Measurements from ENCODE around the gene GNG14. TPM values are rescaled to one million over a fixed set of nuclear protein-coding genes. Genes with fewer than 3 reads are reported as not detected.
A peak's percentile ranks its signal among the peaks of the same experiment; 100 is the strongest.

Gene GNG14
- total and polyA plus RNA-seq, 10 of the 15 experiments (the other 5 are each of a cell fraction or from before 2014, with no cell fraction given), result not detected

DNA sequence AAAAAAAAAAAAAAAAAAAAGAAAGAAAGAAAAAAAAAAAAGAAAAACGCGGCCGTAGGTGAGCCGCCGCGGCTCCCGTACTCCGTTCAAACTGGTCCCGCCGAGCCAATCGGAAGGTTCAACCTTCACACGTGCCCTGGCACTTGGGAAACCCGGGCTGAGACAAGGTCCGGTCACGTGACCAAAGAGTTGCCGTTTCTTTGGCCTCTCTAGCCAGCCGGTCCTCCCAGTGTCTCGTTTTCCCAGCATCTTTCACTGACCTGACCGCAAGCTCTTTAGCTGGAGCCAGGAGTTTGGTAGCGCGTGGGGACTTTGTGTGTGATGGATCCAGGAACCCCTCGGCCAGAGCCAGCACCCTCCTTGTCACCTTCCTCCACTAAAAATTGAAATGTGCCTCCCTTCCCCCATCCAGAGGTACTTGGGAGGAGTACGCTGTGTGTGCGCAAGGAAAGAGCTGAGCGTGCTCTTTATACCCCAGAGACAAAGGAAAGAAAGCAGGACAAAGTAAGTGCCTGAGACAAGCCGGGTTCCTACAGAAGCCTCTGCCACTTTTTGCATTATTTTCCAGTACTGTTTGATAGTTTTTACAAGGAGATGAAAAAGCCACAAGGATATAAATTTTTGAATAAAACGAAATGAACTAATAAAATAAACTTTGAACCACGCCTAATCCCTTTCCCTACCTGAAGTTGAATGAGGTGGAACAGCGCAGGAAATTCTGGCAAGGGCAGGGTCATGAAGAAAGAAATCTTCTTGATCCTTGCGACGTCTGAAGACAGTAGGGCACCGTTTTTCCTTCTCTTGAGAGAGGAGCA lies 35.0 kb downstream of the GNG14 start:
- in situ Hi-C loops (cut with MboI), result no loop called here
- Histone ChIP-seq H3K4me1 (ENCODE audit: control insufficient read depth, insufficient read depth, low read length) (peaks cover 8% of the 10 kb centered on the region; the same call in 1 of the 2 replicates), H4K20me1 (ENCODE audit: control insufficient read depth, insufficient read depth) (no peaks in the 10 kb centered on the region; the same call in 1 of the 2 replicates), H3K27ac (ENCODE audit: control insufficient read depth, insufficient read depth) (peak overlapping the region; percentile 81), H3K4me2 (ENCODE audit: control insufficient read depth, insufficient read depth) (peak overlapping the region; percentile 90), H3K9me3 (replicated peaks; ENCODE audit: control insufficient read depth, insufficient read depth, low read length) (no peaks in the 10 kb centered on the region), H3K79me2 (ENCODE audit: control insufficient read depth, insufficient read depth, low read length) (peaks cover 51% of the 10 kb centered on the region), H3K4me3 (peak overlapping the region; percentile 91), H2AFZ (ENCODE audit: control insufficient read depth, low read depth, low read length) (peak overlapping the region; percentile 98), H3K36me3 (ENCODE audit: control insufficient read depth in 2 of 2, insufficient read depth in 2 of 2, low read length in 1 of 2) (peaks cover 9% of the 10 kb centered on the region in 2 experiments), H3K27me3 (replicated peaks in 1 of 2; ENCODE audit: control insufficient read depth in 2 of 2, insufficient read depth in 2 of 2, low read length in 1 of 2) (no peaks in the 10 kb centered on the region), H3K9ac (ENCODE audit: control insufficient read depth, insufficient read depth, low read length) (peak overlapping the region; percentile 81)
- FAIRE-seq (peak; percentile 99), DNase-seq (ENCODE audit: low read depth, low spot score) (peak; percentile 81), ATAC-seq (peak; percentile 87)
- CTCF ChIA-PET, result interaction anchor here (0.6 to 5.4 kb wide), 18 partner anchors 10 to 1684 kb away, joined by 3 to 30 read pairs (median 4); partner anchors contain the start of genes GET3 and TRIR
- intact Hi-C loops (cut with micrococcal nuclease; ENCODE audit: unreplicated experiment), result no loop called here
- TSS peak; percentile 95 for BruUV-seq (replicated peaks)
- RAD21 ChIA-PET (ENCODE audit: unreplicated experiment), result interaction anchor here (0.6 to 3.3 kb wide), 5 partner anchors 12 to 1346 kb away, joined by 3 to 31 read pairs (median 4); partner anchors contain the start of genes TRIR and ZNF20
- POLR2A ChIA-PET, result interaction anchor here (0.7 to 6.8 kb wide), 11 partner anchors 11 to 209 kb away, joined by 3 to 58 read pairs (median 4); partner anchors contain the start of genes FBXW9, GET3, MAN2B1 and TRIR
- SMC1A ChIA-PET (ENCODE audit: uncharacterized antibody, unreplicated experiment), result interaction anchor here (1.0 to 5.1 kb wide), 5 partner anchors 11 to 44 kb away, joined by 3 to 28 read pairs (median 6); partner anchors contain the start of genes GET3 and TRIR
- 2% methylated on average over 25 of the region's 32 CpGs for WGBS (ENCODE audit: insufficient coverage, insufficient replicate concordance, low lambda C conversion rate, missing lambda C conversion rate)
- TF ChIP-seq POLR2AphosphoS2 (IDR thresholded peaks at IDR 0.05; ENCODE audit: low read depth, low read length), result no peak
- TF ChIP-seq, protein P1, sequence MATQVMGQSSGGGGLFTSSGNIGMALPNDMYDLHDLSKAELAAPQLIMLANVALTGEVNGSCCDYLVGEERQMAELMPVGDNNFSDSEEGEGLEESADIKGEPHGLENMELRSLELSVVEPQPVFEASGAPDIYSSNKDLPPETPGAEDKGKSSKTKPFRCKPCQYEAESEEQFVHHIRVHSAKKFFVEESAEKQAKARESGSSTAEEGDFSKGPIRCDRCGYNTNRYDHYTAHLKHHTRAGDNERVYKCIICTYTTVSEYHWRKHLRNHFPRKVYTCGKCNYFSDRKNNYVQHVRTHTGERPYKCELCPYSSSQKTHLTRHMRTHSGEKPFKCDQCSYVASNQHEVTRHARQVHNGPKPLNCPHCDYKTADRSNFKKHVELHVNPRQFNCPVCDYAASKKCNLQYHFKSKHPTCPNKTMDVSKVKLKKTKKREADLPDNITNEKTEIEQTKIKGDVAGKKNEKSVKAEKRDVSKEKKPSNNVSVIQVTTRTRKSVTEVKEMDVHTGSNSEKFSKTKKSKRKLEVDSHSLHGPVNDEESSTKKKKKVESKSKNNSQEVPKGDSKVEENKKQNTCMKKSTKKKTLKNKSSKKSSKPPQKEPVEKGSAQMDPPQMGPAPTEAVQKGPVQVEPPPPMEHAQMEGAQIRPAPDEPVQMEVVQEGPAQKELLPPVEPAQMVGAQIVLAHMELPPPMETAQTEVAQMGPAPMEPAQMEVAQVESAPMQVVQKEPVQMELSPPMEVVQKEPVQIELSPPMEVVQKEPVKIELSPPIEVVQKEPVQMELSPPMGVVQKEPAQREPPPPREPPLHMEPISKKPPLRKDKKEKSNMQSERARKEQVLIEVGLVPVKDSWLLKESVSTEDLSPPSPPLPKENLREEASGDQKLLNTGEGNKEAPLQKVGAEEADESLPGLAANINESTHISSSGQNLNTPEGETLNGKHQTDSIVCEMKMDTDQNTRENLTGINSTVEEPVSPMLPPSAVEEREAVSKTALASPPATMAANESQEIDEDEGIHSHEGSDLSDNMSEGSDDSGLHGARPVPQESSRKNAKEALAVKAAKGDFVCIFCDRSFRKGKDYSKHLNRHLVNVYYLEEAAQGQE (IDR thresholded peaks at IDR 0.05; ENCODE audit: low read depth, low read length), result no peak
- TF ChIP-seq EP300 (IDR thresholded peaks at IDR 0.05; ENCODE audit: borderline replicate concordance in 1 of 2, control insufficient read depth in 1 of 2, low read depth in 2 of 2, low read length in 2 of 2), result peak; percentile 4 to 40; a peak in 1 of 4 replicates
- peak; percentile 64 for TF ChIP-seq NR2C1 (IDR thresholded peaks at IDR 0.05)
- TF ChIP-seq, protein P2, sequence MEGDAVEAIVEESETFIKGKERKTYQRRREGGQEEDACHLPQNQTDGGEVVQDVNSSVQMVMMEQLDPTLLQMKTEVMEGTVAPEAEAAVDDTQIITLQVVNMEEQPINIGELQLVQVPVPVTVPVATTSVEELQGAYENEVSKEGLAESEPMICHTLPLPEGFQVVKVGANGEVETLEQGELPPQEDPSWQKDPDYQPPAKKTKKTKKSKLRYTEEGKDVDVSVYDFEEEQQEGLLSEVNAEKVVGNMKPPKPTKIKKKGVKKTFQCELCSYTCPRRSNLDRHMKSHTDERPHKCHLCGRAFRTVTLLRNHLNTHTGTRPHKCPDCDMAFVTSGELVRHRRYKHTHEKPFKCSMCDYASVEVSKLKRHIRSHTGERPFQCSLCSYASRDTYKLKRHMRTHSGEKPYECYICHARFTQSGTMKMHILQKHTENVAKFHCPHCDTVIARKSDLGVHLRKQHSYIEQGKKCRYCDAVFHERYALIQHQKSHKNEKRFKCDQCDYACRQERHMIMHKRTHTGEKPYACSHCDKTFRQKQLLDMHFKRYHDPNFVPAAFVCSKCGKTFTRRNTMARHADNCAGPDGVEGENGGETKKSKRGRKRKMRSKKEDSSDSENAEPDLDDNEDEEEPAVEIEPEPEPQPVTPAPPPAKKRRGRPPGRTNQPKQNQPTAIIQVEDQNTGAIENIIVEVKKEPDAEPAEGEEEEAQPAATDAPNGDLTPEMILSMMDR (IDR thresholded peaks at IDR 0.05 in 2 of 3, conservative IDR thresholded peaks at IDR 0.05 in 1 of 3; ENCODE audit: control insufficient read depth in 2 of 3, extremely low read depth in 1 of 3, insufficient read depth in 1 of 3, low read depth in 3 of 3, low read length in 3 of 3), result no peak
- no peak for TF ChIP-seq RFX5 (IDR thresholded peaks at IDR 0.05; ENCODE audit: low read depth, low read length)
- TF ChIP-seq GATAD2B (conservative IDR thresholded peaks at IDR 0.05; ENCODE audit: low read depth), result no peak; the same call in 1 of the 2 replicates
- no peak for TF ChIP-seq SMC3 (IDR thresholded peaks at IDR 0.05; ENCODE audit: borderline replicate concordance, low read length)
- TF ChIP-seq ZSCAN29 (IDR thresholded peaks at IDR 0.05), result no peak
- TF ChIP-seq, protein P3, sequence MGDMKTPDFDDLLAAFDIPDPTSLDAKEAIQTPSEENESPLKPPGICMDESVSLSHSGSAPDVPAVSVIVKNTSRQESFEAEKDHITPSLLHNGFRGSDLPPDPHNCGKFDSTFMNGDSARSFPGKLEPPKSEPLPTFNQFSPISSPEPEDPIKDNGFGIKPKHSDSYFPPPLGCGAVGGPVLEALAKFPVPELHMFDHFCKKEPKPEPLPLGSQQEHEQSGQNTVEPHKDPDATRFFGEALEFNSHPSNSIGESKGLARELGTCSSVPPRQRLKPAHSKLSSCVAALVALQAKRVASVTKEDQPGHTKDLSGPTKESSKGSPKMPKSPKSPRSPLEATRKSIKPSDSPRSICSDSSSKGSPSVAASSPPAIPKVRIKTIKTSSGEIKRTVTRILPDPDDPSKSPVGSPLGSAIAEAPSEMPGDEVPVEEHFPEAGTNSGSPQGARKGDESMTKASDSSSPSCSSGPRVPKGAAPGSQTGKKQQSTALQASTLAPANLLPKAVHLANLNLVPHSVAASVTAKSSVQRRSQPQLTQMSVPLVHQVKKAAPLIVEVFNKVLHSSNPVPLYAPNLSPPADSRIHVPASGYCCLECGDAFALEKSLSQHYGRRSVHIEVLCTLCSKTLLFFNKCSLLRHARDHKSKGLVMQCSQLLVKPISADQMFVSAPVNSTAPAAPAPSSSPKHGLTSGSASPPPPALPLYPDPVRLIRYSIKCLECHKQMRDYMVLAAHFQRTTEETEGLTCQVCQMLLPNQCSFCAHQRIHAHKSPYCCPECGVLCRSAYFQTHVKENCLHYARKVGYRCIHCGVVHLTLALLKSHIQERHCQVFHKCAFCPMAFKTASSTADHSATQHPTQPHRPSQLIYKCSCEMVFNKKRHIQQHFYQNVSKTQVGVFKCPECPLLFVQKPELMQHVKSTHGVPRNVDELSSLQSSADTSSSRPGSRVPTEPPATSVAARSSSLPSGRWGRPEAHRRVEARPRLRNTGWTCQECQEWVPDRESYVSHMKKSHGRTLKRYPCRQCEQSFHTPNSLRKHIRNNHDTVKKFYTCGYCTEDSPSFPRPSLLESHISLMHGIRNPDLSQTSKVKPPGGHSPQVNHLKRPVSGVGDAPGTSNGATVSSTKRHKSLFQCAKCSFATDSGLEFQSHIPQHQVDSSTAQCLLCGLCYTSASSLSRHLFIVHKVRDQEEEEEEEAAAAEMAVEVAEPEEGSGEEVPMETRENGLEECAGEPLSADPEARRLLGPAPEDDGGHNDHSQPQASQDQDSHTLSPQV (IDR thresholded peaks at IDR 0.05), result no peak
